ES-I3 (cell line): ENCODE data around the gene CCS.

Experiments used
- H3K36me3 ChIP-seq: 2 replicates; pipeline ENCODE4 v1.6.1; 2013; ENCODE audit warnings: mild to moderate bottlenecking, low read length, control low read depth, moderate library complexity; ENCODE audit not compliant: insufficient read depth
- H3K4me1 ChIP-seq: 2 replicates; pipeline ENCODE4 v1.6.1; 2013; ENCODE audit warnings: mild to moderate bottlenecking, control low read depth, low read length; ENCODE audit not compliant: insufficient read depth
- H3K9ac ChIP-seq: 2 replicates; pipeline ENCODE4 v1.6.1; 2013; ENCODE audit warnings: low read depth, mild to moderate bottlenecking, low read length, moderate library complexity
- H3K9me3 ChIP-seq: 2 replicates; pipeline ENCODE4 v1.6.1; 2013; ENCODE audit warnings: mild to moderate bottlenecking, low read length, moderate library complexity; ENCODE audit not compliant: control insufficient read depth, insufficient read depth

Gene CCS

GRCh38 chr11:66555416-66555815 is 37.6 kb upstream of the CCS start:
- Histone ChIP-seq H3K4me1 (no peaks in the 10 kb centered on the region), H3K36me3 (no peaks in the 10 kb centered on the region), H3K9ac (no peak overlapping the region), H3K9me3 (no peaks in the 10 kb centered on the region)

DNA sequence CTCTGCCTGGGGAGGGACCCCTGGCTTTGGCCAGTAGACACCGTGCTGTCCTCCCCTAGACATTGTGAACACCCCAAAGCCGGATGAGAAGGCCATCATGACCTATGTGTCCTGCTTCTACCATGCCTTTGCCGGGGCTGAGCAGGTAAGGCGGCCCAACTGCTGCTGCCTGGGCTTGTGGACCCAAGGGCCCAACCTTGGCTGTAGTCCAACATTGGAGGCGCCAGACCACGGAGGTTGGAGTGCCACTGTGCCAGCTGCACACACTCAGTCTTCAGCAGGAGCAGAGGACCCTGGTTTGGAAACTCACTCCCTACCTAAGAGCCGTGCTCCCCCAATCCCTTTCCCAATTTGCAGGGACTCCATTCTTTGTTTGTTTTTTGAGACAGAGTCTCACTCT is 36.9 kb upstream of the CCS start:
- Histone ChIP-seq H3K9me3 (no peaks in the 10 kb centered on the region), H3K4me1 (no peaks in the 10 kb centered on the region), H3K9ac (no peak overlapping the region), H3K36me3 (no peaks in the 10 kb centered on the region)

- H3K9me3 ChIP-seq = no peaks in the 10 kb centered on the region
- no peaks in the 10 kb centered on the region for H3K4me1 ChIP-seq
- H3K9ac ChIP-seq = no peak overlapping the region
- H3K36me3 ChIP-seq = no peaks in the 10 kb centered on the region
These were observed 35.2 kb upstream of the CCS start for GRCh38 chr11:66557733-66558326.

DNA sequence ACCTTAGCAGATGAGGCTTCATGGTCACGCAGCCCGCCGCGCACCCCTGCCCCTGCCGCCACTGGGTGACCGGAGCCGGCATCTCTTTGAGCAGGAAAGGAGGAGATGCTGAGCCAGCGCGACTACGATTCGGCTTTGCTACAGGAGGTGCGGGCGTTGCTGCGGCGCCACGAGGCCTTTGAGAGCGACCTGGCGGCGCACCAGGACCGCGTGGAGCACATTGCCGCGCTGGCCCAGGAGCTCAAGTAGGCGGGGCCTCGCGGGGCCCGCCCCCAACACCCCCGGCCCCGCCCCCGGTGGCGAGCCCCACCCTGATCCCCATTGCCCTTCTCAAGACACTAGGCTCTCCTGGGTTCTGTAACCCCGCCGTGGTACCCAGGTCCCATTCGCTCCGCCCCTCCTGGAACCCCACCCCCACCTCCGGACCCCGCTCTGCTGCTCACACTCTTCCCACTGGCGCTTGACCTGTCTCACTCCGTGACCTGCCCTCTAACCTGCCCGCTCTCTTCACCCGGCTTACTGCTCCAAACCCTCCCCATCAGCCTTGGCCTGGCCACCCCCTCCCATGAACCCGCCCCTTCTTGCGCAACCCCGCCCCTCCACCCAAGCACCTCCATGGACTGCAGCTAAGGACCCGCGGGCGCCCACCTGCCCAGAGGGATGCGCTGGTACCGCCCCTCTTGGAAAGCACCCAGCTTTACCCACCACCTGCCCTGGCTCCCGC is 33.7 kb upstream of the CCS start:
- Histone ChIP-seq H3K9me3 (no peaks in the 10 kb centered on the region), H3K9ac (no peak overlapping the region), H3K4me1 (no peaks in the 10 kb centered on the region), H3K36me3 (no peaks in the 10 kb centered on the region)

DNA sequence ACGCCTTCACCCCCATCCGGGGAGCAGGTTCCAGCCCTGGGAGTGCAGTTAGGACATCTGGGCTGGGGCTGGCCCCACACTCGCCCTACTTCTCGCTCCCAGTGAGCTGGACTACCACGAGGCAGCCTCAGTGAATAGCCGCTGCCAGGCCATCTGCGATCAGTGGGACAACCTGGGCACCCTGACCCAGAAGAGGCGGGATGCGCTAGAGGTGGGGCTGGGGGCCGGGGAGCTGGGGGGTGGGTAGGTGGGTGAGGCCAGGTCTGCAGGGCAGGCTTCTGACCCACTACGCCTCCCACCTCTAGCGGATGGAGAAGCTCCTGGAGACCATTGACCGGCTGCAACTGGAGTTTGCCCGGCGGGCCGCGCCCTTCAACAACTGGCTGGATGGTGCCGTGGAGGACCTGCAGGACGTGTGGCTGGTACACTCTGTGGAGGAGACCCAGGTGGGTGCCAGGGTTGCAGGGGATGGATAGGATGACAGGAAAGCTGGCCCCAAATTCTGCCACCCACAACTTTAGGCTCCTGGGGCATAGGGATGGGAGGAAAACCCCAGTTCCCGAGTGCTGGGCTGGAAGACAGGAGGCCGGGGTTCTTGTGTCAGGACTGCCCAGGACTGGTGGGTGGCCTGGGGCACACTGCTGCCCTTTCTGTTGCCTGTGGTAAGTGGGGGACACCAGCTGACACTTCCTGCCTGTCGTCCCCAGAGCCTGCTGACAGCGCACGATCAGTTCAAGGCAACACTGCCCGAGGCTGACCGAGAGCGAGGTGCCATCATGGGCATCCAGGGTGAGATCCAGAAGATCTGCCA is 32.9 kb upstream of the CCS start:
- Histone ChIP-seq H3K36me3 (no peaks in the 10 kb centered on the region), H3K4me1 (no peaks in the 10 kb centered on the region), H3K9ac (no peak overlapping the region), H3K9me3 (no peaks in the 10 kb centered on the region)

- Histone ChIP-seq H3K9me3 (no peaks in the 10 kb centered on the region), H3K4me1 (no peaks in the 10 kb centered on the region), H3K9ac (no peak overlapping the region), H3K36me3 (no peaks in the 10 kb centered on the region)
These were observed 31.6 kb upstream of the CCS start for GRCh38 chr11:66561178-66561974.

GRCh38 chr11:66561975-66562248 is 31.1 kb upstream of the CCS start:
- Histone ChIP-seq H3K9ac (no peak overlapping the region), H3K4me1 (no peaks in the 10 kb centered on the region), H3K36me3 (no peaks in the 10 kb centered on the region), H3K9me3 (no peaks in the 10 kb centered on the region)

DNA sequence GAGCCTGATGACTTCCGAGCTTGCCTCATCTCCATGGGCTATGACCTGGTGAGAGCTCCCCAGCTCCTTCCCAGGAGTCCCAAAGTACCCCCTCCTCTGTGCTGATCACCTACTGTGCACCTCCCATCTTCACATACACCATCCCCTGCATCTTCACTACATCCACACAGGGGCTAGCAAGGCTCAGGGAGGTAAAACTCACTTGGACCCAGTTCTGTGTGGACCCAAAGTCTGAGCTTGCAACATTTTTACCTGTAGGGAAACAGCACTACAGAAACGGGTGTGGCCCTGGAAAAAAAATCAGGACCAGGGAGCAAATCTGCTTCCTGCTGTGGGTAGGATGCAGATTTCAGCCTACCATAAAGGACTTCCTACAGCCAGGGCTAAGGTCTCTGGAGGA is 30.7 kb upstream of the CCS start:
- no peaks in the 10 kb centered on the region for H3K4me1 ChIP-seq
- H3K9ac ChIP-seq = no peak overlapping the region
- H3K36me3 ChIP-seq = no peaks in the 10 kb centered on the region
- no peaks in the 10 kb centered on the region for H3K9me3 ChIP-seq

DNA sequence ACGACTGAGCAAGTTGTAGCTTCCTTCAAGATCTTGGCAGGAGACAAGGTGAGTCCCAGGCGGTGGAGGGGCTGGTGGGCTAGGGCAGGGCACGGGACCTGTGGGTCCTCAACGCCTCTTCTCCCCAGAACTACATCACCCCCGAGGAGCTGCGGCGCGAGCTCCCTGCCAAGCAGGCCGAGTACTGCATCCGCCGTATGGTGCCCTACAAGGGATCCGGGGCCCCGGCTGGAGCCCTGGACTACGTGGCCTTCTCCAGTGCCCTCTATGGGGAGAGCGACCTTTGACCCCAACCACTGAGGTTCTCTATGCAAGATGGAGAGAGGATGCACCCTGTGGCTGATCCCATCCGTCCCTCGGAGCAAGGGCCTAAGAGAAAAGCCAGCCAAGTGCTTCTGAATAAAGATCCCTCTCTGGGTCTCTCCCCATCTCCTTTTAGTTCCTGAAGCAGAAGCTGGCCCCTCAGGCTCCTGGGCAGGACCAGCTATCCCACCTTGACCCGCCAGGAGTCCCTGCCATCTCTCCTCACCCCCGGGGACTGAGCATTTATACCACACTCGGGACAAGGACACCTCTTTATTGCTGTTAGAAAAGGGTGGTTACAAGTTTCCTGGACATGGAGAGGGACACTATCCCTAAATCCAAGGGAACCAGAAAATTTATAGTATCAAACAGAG is 29.9 kb upstream of the CCS start:
- Histone ChIP-seq H3K36me3 (no peaks in the 10 kb centered on the region), H3K9ac (no peak overlapping the region), H3K9me3 (no peaks in the 10 kb centered on the region; the same call in 1 of the 2 replicates), H3K4me1 (no peaks in the 10 kb centered on the region)

DNA sequence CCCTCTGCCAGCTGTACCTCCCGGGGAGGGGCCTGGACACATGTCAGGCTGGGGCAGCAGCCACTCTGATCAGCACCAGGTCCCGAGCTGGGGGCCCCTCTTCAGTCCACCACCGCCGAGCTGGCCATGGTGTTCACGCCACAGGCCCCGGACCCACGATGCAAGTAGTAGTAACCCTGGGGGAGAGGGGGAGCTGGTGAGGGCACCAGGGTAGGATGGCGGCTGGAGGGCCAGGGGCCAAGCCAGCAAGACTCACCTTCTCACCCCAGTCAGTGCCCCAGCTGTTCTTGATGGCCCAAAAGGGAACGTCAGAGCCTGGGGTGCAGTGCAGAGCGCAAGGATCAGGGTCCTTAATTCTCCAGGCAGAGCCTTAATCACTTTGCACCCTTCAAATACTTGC is 29.2 kb upstream of the CCS start:
- no peak overlapping the region for H3K9ac ChIP-seq
- H3K9me3 ChIP-seq = no peaks in the 10 kb centered on the region; the same call in 1 of the 2 replicates
- no peaks in the 10 kb centered on the region for H3K36me3 ChIP-seq
- H3K4me1 ChIP-seq = no peaks in the 10 kb centered on the region

- no peak overlapping the region for H3K9ac ChIP-seq
- H3K4me1 ChIP-seq = no peaks in the 10 kb centered on the region
- no peaks in the 10 kb centered on the region for H3K36me3 ChIP-seq
- no peaks in the 10 kb centered on the region; the same call in 1 of the 2 replicates for H3K9me3 ChIP-seq
These were observed 28.4 kb upstream of the CCS start for GRCh38 chr11:66564538-66564937.

- H3K9me3 ChIP-seq = no peaks in the 10 kb centered on the region; the same call in 1 of the 2 replicates
- peaks cover 4% of the 10 kb centered on the region; the same call in 1 of the 2 replicates for H3K4me1 ChIP-seq
- no peak overlapping the region for H3K9ac ChIP-seq
- H3K36me3 ChIP-seq = no peaks in the 10 kb centered on the region
These were observed 28.0 kb upstream of the CCS start for GRCh38 chr11:66564984-66565383.

DNA sequence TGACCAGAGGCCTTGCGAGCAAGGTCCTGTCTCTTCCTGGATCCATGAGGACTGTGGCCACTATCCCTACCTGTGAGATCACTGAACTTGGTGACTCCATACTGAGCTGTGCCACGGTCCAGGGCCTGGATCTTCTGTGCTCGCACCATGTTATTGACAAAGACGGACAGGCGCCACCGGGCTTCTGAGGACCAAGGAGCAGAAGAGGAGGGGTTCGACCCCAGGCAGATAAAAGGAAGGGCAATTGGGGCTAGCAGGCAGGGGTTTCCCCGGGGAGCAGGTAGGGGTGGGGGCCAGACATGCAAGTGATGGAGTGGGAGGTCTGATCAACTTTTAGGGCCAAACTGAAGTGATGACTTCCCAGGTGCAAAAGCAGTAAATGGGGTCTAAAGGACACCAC is 26.8 kb upstream of the CCS start:
- peaks cover 15% of the 10 kb centered on the region for H3K4me1 ChIP-seq

GRCh38 chr11:66567787-66568123 is 25.2 kb upstream of the CCS start:
- peak overlapping the region; percentile 36; the same call in 1 of the 2 replicates for H3K9ac ChIP-seq

More for the DNA sequence above, 26.8 kb upstream of the CCS start:
- H3K9me3 ChIP-seq = no peaks in the 10 kb centered on the region; the same call in 1 of the 2 replicates
- no peaks in the 10 kb centered on the region for H3K36me3 ChIP-seq
- H3K9ac ChIP-seq = no peak overlapping the region

More at GRCh38 chr11:66567787-66568123, 25.2 kb upstream of the CCS start:
- H3K4me1 ChIP-seq = peaks cover 15% of the 10 kb centered on the region
- no peaks in the 10 kb centered on the region; the same call in 1 of the 2 replicates for H3K9me3 ChIP-seq
- H3K36me3 ChIP-seq = no peaks in the 10 kb centered on the region
